HG02763 (cell line): Measurements from ENCODE around the gene TNFAIP6.

Experiments used
- ATAC-seq: cut with Tn5 transposase; IDR thresholded peaks from one replicate; pipeline ENCODE4 v1.9.1; 2021; ENCODE audit warnings: mild to moderate bottlenecking, moderate library complexity; ENCODE audit not compliant: unreplicated experiment

The TNFAIP6 gene

GRCh38 chr2:151359768-151360461 is 2.5 kb downstream of the TNFAIP6 start:
- ATAC-seq = no peak

- ATAC-seq = no peak
Observed at GRCh38 chr2:151361674-151362370, 4.4 kb downstream of the TNFAIP6 start.

- peak; percentile 69 for ATAC-seq
Observed at GRCh38 chr2:151363709-151364108, 6.3 kb downstream of the TNFAIP6 start.

- no peak for ATAC-seq
Observed at GRCh38 chr2:151367571-151367970, 10.2 kb downstream of the TNFAIP6 start.

GRCh38 chr2:151374436-151374835 is 17.0 kb downstream of the TNFAIP6 start:
- ATAC-seq = peak; percentile 92

- ATAC-seq = no peak
Observed at GRCh38 chr2:151379169-151379568, 21.8 kb downstream of the TNFAIP6 start.

- ATAC-seq = no peak
Observed at GRCh38 chr2:151380580-151381235, 23.3 kb downstream of the TNFAIP6 start.

- ATAC-seq = no peak
Observed at GRCh38 chr2:151381266-151381665, 23.9 kb downstream of the TNFAIP6 start.

- ATAC-seq = no peak
Observed at GRCh38 chr2:151388011-151388410, 30.6 kb downstream of the TNFAIP6 start.

GRCh38 chr2:151391436-151391835 is 34.0 kb downstream of the TNFAIP6 start:
- no peak for ATAC-seq

GRCh38 chr2:151394509-151394908 is 37.1 kb downstream of the TNFAIP6 start:
- ATAC-seq = no peak

GRCh38 chr2:151395509-151396374 is 38.4 kb downstream of the TNFAIP6 start:
- no peak for ATAC-seq

- no peak for ATAC-seq
Observed at GRCh38 chr2:151399981-151400380, 42.6 kb downstream of the TNFAIP6 start.

GRCh38 chr2:151401149-151401548 is 43.8 kb downstream of the TNFAIP6 start:
- ATAC-seq = no peak

- no peak for ATAC-seq
Observed at GRCh38 chr2:151403914-151404313, 46.5 kb downstream of the TNFAIP6 start.

GRCh38 chr2:151405376-151405775 is 48.0 kb downstream of the TNFAIP6 start:
- ATAC-seq = no peak

- ATAC-seq = no peak
Observed at GRCh38 chr2:151407281-151407680, 49.9 kb downstream of the TNFAIP6 start.

- no peak for ATAC-seq
Observed at GRCh38 chr2:151408788-151409600, 51.6 kb downstream of the TNFAIP6 start.

GRCh38 chr2:151409601-151410484 is 52.5 kb downstream of the TNFAIP6 start, which contains the start of gene RIF1:
Gene RIF1, plus strand, starts transcription at chr2:151409902. Its CDS starts 522 bp downstream, at chr2:151410424.
- ATAC-seq = peak; percentile 95
